BE2C (cell line): Measurements from ENCODE around the gene TOMM70.

ENCODE experiments used
- DNase-seq: peaks from one replicate; pipeline ENCODE4 v3.0.0-alpha.2; 2020
- H3K27me3 ChIP-seq: fragments of 250-450 bp; sonication (Bioruptor Pico); 2 replicates; pipeline ENCODE4 v1.5.1; 2020; ENCODE audit warnings: mild to moderate bottlenecking
- H3K36me3 ChIP-seq: fragments of 250-450 bp; sonication (Bioruptor Pico); 2 replicates; pipeline ENCODE4 v1.5.1; 2020; ENCODE audit warnings: mild to moderate bottlenecking
- H3K4me1 ChIP-seq: fragments of 250-450 bp; sonication (Bioruptor Pico); 2 replicates; pipeline ENCODE4 v1.5.1; 2020
- H3K4me3 ChIP-seq: 2 replicates; pipeline ENCODE4 v1.5.1; 2011; ENCODE audit warnings: low read depth, low read length
- H3K9me3 ChIP-seq: fragments of 250-450 bp; sonication (Bioruptor Pico); 2 replicates; pipeline ENCODE4 v1.5.1; 2020
- CTCF ChIP-seq: IDR thresholded peaks from 2 replicates; pipeline ENCODE4 v1.5.1; 2012; ENCODE audit warnings: mild to moderate bottlenecking, low read depth, low read length

Gene TOMM70

GRCh38 chr3:100386437-100387074 lies 14.3 kb downstream of the TOMM70 start:
- Histone ChIP-seq H3K27me3 (no peaks in the 10 kb centered on the region), H3K36me3 (peaks cover 63% of the 10 kb centered on the region), H3K4me1 (no peaks in the 10 kb centered on the region; the same call in 1 of the 2 replicates), H3K4me3 (no peak overlapping the region), H3K9me3 (no peaks in the 10 kb centered on the region)
- no peak for TF ChIP-seq CTCF
- DNase-seq, result no peak

- no peak for DNase-seq
- no peaks in the 10 kb centered on the region for H3K27me3 ChIP-seq
- no peak for TF ChIP-seq CTCF
- no peak overlapping the region for H3K4me3 ChIP-seq
- H3K4me1 ChIP-seq, result no peaks in the 10 kb centered on the region
- H3K36me3 ChIP-seq, result peaks cover 68% of the 10 kb centered on the region
- H3K9me3 ChIP-seq, result no peaks in the 10 kb centered on the region
Observed at GRCh38 chr3:100384733-100385525, 16.0 kb downstream of the TOMM70 start.

GRCh38 chr3:100376301-100376700 lies 24.6 kb downstream of the TOMM70 start:
- Histone ChIP-seq H3K4me1 (no peaks in the 10 kb centered on the region), H3K36me3 (peaks cover 74% of the 10 kb centered on the region), H3K27me3 (no peaks in the 10 kb centered on the region), H3K4me3 (no peak overlapping the region), H3K9me3 (no peaks in the 10 kb centered on the region)
- TF ChIP-seq CTCF, result no peak
- DNase-seq, result no peak

- no peak overlapping the region for H3K4me3 ChIP-seq
- H3K9me3 ChIP-seq, result no peaks in the 10 kb centered on the region
- no peak for TF ChIP-seq CTCF
- DNase-seq, result no peak
- H3K36me3 ChIP-seq, result peaks cover 74% of the 10 kb centered on the region
- H3K4me1 ChIP-seq, result no peaks in the 10 kb centered on the region
- no peaks in the 10 kb centered on the region for H3K27me3 ChIP-seq
Observed at GRCh38 chr3:100374521-100374920, 26.4 kb downstream of the TOMM70 start.

- Histone ChIP-seq H3K27me3 (no peaks in the 10 kb centered on the region), H3K36me3 (peaks cover 81% of the 10 kb centered on the region), H3K9me3 (no peaks in the 10 kb centered on the region), H3K4me3 (no peak overlapping the region), H3K4me1 (no peaks in the 10 kb centered on the region)
- no peak for DNase-seq
- TF ChIP-seq CTCF, result no peak
Observed at GRCh38 chr3:100370756-100371155, 30.1 kb downstream of the TOMM70 start.

GRCh38 chr3:100368441-100368840 lies 32.4 kb downstream of the TOMM70 start:
- Histone ChIP-seq H3K9me3 (no peaks in the 10 kb centered on the region), H3K36me3 (peaks cover 85% of the 10 kb centered on the region), H3K4me1 (no peaks in the 10 kb centered on the region), H3K27me3 (no peaks in the 10 kb centered on the region), H3K4me3 (no peak overlapping the region)
- DNase-seq, result no peak
- TF ChIP-seq CTCF, result no peak
